ENCODE data around the gene TCF12.

The TCF12 gene

GRCh38 chr15:56918046-56918938 lies at the start of gene TCF12:
TSS of gene TCF12 (plus strand) at chr15:56918644. CDS start at chr15:56919914, 1,270 bp downstream.
- peak; percentile 84 to 91 for DNase-seq

GRCh38 chr15:56869573-56869972 lies 48.9 kb upstream of the TCF12 start:
- DNase-seq: peak in 1 of 2 experiments; percentile 49

GRCh38 chr15:56871185-56871584 lies 47.3 kb upstream of the TCF12 start:
- DNase-seq: no peak

GRCh38 chr15:56871867-56872266 lies 46.6 kb upstream of the TCF12 start:
- DNase-seq: no peak

GRCh38 chr15:56877255-56877970 lies 41.0 kb upstream of the TCF12 start:
- no peak for DNase-seq

- no peak for DNase-seq
These were observed 38.9 kb upstream of the TCF12 start for GRCh38 chr15:56879502-56879901.

GRCh38 chr15:56883088-56883487 lies 35.4 kb upstream of the TCF12 start:
- no peak for DNase-seq

- DNase-seq: peak in 1 of 2 experiments; percentile 43
These were observed 32.0 kb upstream of the TCF12 start for GRCh38 chr15:56886363-56886931.

GRCh38 chr15:56886932-56887781 lies 31.3 kb upstream of the TCF12 start:
- DNase-seq: peak; percentile 94 to 98

GRCh38 chr15:56887782-56888438 lies 30.5 kb upstream of the TCF12 start:
- no peak for DNase-seq

GRCh38 chr15:56890038-56890437 lies 28.4 kb upstream of the TCF12 start:
- DNase-seq: no peak

GRCh38 chr15:56891852-56892440 lies 26.5 kb upstream of the TCF12 start:
- no peak for DNase-seq

GRCh38 chr15:56892659-56893363 lies 25.6 kb upstream of the TCF12 start:
- DNase-seq: peak; percentile 87 to 94

- DNase-seq: no peak
These were observed 25.1 kb upstream of the TCF12 start for GRCh38 chr15:56893364-56893678.

- DNase-seq: no peak
These were observed 23.8 kb upstream of the TCF12 start for GRCh38 chr15:56894601-56895000.

GRCh38 chr15:56901931-56902330 lies 16.5 kb upstream of the TCF12 start:
- no peak for DNase-seq

GRCh38 chr15:56906766-56907165 lies 11.7 kb upstream of the TCF12 start:
- DNase-seq: no peak

- no peak for DNase-seq
These were observed 7.6 kb upstream of the TCF12 start for GRCh38 chr15:56910801-56911200.

GRCh38 chr15:56913241-56913640 lies 5.2 kb upstream of the TCF12 start:
- DNase-seq: no peak

- no peak for DNase-seq
These were observed 4.8 kb upstream of the TCF12 start for GRCh38 chr15:56913670-56914069.

GRCh38 chr15:56915888-56916287 lies 2.6 kb upstream of the TCF12 start:
- DNase-seq: no peak

All from NCI-H524 (cell line).